Stimulated activated CD4-positive, alpha-beta T cell treated with anti-CD3 and anti-CD28 coated beads, Interleukin-15, amount 100 ng/mL, for 24 hours (primary cell): ENCODE results near the gene WDR33.

Source experiments
- DNase-seq: peaks from one replicate; pipeline ENCODE4 v3.0.0-alpha.2; 2020

The WDR33 gene

DNA sequence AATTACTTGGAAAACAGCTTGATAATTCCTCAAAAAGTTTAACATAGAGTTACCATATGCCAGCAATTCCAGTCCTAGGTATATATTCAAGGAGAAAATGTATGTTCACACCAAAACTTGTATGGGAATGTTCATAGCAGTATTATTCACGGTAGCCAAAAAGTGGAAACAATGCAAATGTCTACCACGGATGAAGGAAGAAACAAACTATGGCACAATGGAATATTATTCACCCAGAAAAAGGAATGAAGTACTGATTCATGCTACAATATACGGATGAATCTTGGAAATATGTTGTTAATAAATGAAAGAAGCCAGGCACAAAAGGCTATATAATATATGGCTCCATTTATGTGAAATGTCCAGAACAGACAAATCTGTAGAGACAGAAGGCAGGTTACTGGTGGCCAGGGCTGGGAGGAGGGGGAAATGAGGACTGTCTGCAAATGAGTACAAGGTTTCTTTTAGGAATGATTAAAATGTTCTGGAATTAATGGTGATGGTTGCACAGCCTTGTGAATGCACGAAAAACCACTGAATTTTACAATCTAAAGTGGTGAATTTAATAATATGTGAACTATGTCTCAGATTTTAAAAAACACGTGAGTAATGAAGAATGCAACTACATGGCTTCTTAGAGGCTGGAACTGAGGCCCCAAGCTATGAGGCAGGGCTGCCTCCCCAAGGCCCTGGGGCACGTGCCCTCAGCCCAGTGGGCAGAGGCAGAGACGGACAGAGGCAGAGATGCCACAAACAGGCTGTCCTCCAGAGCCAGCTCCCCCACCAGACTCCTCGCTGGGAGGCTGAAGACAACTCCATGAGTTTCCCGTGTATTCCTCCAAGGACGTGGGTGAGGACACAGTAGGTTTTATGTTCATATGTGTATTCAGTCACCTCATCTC lies 140.7 kb downstream of the WDR33 start:
- DNase-seq, result no peak

GRCh38 chr2:127669056-127669455 lies 141.9 kb downstream of the WDR33 start:
- no peak for DNase-seq

DNA sequence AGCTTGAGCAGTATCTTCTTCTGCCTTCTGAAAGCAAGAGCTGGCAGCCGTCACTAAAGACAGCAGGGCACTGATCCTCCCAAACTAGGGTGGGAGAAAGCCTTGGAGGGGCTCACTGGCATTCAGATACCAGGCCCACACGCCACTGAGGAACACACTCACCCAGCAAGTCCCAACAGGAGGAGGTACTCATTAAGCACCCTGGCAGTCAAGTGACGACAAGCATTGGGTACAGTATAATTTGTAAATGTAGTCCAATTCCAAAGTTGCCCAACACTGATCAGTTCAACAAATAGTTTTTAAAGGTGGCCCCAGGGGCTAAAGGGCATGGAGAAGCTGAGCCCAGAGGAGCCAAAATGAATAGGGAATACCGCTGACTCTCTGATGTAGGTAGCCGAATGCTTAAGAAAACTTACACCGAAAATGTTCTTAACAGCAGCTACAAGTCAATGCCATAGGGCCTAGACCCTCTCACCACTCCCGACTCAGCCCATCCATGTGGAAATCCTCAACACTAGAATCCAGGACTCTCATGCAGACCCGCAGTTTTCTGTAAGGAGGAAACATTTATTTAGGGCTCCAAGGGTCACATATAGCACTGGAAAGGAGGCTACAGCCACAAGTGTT lies 145.6 kb downstream of the WDR33 start:
- no peak for DNase-seq

- no peak for DNase-seq
These were observed 146.1 kb downstream of the WDR33 start for GRCh38 chr2:127664895-127665225.

GRCh38 chr2:127664065-127664894 lies 146.7 kb downstream of the WDR33 start:
- no peak for DNase-seq

DNA sequence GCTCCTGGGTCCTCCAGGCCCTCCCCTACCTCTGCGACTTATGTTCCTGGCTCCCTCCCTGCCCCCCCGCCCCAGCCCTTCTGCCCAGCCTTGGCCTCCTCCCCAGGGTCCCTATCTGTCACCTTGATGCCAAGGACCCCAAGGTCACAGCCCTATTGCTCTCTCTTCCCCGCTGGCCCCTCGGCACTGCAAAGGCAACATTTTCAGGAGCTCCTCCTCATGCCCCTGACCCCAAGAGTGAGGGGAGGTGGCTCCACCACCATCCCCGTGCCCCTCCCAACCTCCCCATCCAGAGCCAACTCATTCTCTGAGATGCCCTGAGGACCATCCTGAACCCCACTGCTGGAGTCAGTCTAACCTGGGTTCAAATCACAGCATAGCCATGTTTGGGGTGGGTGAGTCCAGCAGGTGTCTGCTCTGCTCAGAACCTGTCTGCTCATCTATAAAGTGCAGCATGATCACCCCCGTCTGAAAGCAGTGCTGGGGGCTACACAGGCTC lies 147.4 kb downstream of the WDR33 start:
- DNase-seq, result no peak

DNA sequence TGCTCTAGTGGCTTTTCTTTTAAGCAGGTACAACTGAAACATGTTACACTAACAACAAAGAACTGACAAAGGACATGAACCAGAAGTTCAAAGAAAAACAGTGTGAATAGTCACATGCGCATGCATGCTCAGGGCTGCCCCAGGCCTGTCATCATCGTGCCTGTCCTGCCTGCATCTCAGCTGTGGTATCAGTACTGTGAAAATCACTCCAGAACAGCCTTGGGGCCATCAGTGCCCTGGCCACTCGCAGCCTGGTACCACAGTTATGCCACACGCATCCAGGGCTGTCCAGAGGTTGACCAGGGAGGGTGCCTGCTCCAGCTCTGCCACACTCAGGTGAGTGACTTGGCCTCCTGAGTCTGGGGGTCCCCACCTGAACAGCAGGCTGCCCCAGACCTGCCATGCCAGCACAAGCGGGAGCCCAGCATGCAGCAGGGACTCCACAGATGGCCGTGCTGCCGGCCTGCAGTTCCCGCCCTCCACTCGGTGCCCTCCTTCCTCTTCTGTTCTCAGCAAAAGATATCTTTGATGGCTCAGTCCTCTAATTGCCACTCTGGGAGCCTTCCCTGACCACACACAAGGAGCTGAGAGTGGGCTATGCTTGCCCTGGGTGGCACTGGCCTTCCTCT lies 147.9 kb downstream of the WDR33 start:
- no peak for DNase-seq

- no peak for DNase-seq
These were observed 148.9 kb downstream of the WDR33 start for GRCh38 chr2:127661949-127662510.

GRCh38 chr2:127661072-127661649 lies 149.8 kb downstream of the WDR33 start:
- no peak for DNase-seq

GRCh38 chr2:127660291-127660578 lies 150.7 kb downstream of the WDR33 start:
- DNase-seq, result no peak

DNA sequence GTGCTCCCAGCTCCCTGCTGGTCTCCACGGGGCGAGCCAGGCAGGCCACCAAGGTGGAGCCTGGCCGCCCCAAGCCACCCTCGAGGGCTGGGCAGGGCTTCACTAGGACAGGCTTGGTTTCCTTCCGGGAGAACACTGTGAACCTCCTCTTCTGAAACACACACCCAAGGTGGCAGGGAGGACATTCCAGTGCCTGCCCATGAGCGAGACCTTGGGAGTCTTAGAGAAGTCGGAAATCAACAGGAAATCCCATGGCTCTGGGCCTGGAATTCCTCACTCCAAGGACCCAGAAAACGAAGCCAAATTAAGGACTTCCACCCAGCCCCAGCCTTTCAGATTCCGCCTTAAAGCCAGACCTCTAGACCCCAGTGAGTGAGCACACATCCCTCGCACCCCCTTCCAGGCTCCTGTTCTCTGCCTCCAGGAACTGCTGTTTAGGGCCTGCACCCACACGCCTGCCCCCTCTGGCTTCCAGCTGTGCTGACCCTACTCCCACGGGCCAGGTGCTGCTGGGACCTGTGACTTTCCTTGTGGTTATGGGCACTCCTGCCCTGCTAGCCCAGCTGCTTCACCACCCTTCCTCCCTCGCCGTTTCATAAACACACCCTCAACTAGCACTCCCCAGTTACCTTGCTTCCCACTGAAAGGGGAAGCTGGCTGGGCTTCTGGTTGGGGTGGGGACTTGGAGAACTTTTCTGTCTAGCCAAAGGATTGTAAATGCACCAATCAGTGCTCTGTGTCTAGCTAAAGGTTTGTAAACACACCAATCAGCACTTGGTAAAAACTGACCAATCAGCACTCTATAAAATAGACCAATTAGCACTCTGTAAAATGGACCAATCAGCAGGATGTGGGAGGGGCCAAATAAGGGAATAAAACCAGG lies 151.3 kb downstream of the WDR33 start:
- no peak for DNase-seq

DNA sequence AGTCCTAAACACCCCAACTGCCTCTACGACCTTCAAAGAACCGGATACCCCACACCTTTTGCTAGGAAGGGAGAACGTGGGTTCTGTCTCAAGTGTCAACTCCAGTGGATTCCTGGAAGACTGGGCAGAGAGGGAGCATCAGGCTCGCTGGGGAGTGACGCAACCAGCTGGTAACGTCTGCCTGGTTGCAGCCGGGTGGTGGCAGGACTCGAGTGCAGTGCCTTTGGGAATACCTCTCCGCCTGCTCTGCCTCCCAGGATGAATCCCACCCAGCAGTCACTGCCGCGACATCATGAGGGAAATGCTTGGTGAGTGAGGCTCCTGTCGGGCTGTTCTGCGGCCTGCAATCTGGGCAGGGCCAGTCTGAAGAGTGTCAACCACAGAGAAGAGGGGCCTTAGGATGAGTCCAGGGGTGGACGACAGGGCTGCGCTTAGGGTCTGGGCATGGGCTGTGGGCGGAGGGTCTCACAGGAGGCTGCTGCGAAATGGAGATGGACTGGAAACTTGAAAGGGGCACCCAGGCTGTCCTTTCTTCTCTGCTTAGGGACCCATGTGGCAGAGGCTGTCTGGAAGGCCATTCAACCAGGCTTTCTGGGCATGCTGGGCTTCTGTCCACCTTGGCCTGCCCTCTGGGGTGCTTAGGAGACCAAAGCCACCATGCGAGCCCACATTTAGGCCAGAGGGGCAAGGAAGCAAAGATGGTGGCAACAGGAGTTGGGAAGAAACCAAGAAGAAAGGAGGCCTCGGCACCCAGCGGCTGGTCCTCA lies 152.1 kb downstream of the WDR33 start:
- DNase-seq, result no peak

- DNase-seq, result no peak
These were observed 152.8 kb downstream of the WDR33 start for GRCh38 chr2:127658146-127658545.

GRCh38 chr2:127657232-127657595 lies 153.8 kb downstream of the WDR33 start:
- no peak for DNase-seq

DNA sequence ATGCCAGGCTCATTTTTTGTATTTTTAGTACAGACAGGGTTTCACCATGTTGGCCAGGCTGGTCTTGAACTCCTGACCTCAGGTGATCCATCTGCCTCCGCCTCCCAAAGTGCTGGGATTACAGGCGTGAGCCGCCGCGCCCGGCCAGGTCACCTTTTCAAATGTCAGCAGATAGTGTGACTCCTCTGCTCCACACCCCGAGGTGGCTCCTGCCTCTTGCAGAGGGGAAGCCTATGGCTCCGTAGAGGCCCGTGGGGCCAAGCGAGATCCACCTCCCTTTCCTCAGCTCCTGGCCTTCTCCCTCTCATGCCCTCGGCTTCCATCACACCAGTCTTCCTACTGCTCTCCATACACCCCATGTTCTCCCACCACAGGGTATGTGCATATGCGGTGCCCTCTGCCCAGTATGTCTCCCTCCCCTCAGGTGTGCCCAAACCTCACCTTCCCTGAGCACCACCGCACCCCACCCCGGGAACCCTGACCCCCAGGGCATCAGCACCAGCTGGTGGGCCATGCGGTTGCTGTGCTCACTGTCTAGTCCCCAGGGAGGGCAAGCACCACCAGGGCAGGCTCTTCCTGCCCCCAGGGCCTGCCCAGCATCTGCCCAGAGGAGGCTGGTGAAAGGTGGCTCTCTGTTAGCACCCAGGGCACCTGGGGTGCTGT lies 154.3 kb downstream of the WDR33 start:
- DNase-seq, result no peak

DNA sequence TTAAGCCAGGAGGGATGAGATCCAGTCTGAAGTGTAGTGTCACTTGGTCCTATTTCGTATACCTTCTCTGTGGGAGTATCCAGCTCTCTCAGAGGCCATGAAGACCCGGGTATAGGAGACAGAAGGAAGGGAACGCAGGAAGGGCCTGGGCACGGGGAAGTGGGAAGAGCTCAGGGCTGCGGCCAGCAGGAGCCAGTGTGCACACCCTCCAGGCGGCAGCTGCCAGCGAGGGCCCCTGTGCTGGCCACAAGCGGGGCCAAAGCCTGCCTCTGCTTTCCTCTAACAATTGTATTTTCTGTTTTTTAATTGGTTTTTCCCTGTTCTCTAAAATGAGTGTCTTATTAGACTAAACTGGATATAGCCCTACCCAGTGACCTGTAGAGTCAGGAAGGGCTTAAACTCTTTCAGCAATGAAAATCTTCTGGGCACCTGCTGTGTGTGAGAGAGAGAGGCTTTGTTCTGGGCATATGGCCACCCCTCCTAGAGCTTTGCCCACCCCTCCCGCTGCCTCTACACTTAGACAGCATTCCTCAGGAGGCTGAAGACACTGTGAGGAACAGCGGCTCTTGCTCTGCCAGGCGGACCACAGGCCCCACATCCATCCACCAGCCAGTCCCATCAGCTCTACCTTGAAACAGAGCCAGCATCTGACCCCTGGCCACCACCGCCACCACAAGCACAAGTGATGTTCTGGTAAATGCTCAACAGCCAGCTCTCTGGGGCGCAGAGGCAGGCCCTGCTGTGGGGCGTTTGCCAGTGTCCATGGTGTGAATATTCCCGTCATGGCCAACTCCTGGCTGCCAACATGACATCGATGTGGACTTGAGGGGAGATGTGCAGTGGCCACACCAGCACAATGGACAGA lies 155.5 kb downstream of the WDR33 start:
- DNase-seq, result no peak

DNA sequence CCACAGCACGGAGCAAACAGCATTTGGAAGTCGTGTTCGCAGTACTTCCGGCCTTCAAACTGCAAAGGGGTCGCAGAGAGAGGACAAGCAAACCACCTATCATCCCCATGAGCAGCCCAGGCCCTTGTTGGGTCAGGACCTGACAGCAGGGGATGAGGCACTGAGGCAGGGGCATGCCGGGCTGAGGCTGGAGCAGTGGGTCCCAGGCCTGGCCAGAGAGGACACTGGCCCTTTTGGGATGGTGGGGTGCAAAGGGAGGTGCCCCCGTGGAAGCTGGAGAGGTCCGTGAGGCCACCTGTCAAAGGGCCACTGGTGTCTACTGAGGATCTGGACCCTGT lies 156.2 kb downstream of the WDR33 start:
- no peak for DNase-seq

DNA sequence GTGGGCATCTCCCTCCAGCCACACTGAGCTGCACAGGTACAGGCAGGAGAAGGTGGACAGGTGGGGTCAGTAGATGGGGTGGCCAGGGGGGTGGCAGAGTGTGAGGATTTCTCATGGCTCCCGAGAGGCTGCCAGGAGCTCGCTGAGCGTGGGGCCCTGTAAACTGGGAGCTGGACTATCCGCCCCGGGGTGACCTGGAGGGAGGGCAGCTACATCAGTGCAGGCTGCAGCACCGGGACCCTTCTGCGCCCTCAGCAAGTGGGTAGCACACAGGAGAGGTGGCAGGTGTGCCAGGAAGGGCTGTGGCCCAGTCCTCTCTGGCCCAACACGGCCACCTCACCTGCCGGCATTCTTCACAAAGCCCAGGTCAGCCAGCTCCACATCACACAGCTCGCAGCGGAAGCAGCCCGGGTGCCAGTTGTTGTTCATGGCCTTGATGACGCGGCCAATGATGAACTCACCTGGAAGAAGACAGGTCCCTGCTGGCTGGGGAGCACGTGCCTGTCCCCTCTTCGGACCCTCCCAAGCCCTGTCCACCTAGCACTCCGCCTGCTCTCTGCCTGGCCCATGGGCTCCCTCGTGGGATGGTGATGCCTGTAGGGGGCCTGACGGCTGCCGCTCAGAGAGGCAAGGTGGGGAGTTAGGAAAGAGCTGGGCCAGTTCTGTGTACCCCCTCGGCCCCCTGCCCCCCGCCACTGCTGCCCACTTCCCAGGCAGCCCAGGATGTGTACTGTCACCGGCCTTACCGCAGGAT lies 156.7 kb downstream of the WDR33 start:
- no peak for DNase-seq
